Measurements from ENCODE around the gene PACS1.
"Not testable (repeated sequence)": the region's sequence is repeated elsewhere in the genome, so short reads cannot be mapped to it uniquely, and the experiment has no call there.

The PACS1 gene

DNA sequence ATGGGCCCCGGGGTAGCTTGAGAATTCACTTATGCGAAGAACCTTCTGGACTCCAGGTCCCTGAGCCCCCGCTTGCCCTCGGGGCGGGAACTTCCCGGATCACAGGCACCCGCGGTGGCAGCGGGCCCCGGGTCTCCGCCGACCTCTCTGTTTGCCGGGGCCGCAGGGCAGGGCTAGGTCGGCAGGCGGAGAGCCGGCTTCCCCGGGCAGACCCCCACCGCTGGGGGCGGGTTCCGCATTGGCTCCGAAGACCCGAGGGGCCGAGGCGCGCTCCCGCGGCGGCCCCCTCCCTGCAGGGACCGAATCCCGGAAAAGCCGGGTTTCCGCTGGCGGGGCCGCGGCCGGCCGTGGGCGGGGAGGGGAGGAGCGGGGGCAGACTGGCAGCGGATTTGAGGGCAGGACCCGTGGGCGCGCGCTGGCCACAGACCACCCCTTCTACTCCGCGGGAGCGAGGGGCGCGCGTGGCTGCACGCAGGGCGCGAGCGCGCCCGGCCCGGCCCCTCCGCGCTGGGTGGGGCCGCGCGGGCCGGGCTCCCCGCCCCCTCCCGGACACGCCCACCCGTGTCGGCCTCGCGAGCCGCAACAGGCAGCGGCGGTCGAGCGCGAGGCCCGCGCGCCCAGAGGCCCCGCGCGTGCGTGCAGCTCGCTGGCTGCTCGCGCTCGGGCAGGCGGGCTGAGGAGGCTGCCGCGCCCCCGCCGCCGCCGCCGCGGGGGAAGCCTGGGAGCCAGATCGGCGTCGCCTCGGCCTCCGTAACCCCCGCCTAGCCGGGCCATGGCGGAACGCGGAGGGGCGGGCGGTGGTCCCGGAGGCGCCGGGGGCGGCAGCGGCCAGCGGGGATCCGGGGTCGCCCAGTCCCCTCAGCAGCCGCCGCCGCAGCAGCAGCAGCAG is at the start of gene PACS1:
Gene PACS1, plus strand, starts transcription at position 558 of the 889 bp plus-strand sequence. Its CDS starts 215 bp downstream, at position 773.
- peak; percentile 31 to 37 for DNase-seq

DNA sequence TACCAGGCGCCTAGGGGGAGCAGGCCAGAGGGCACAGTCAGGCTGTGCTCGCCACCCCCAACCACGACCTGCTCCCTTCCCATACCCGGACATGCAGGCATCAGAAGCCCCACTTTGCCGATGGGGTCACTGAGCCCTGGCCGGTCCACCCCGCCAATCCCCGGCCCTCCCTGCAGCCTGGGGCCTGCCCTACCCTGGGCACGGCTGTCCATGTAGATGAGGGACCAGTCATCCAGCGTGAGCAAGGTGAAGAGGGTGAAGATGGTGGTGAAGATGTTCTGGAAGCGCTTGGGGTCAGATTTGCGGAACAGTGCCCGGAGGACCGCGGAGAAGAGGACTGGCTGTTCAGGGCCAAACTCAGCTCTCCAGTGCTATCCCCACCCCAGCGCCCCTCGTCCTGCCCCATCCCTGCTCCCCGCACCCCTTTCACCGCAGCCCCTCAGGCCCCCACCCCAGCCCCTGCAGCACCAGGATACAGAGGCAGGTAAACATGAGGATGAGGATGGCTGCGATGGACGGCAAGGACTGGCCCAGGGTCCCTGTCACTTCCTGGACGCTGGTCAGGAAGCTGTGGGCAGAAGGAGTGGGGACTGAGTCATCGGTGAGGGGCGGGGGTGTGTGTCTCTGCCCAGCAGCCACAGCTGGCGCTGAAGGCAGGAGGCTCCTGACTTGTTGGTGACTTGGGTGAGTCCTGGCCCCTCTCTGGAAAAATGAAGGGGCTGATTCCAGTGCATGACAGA is 49.3 kb upstream of the PACS1 start:
- DNase-seq = peak; percentile 77 to 81

GRCh38 chr11:66022401-66023185 is 47.5 kb upstream of the PACS1 start:
- peak; percentile 40 to 48 for DNase-seq

GRCh38 chr11:66023186-66023440 is 47.0 kb upstream of the PACS1 start:
- not testable (repeated sequence) for DNase-seq

- DNase-seq = no peak
These were observed 44.0 kb upstream of the PACS1 start, which contains the start of gene CATSPER1 for GRCh38 chr11:66026017-66026529. Gene CATSPER1, minus strand, starts transcription at chr11:66026479. Its CDS starts 100 bp downstream, at chr11:66026379.

DNA sequence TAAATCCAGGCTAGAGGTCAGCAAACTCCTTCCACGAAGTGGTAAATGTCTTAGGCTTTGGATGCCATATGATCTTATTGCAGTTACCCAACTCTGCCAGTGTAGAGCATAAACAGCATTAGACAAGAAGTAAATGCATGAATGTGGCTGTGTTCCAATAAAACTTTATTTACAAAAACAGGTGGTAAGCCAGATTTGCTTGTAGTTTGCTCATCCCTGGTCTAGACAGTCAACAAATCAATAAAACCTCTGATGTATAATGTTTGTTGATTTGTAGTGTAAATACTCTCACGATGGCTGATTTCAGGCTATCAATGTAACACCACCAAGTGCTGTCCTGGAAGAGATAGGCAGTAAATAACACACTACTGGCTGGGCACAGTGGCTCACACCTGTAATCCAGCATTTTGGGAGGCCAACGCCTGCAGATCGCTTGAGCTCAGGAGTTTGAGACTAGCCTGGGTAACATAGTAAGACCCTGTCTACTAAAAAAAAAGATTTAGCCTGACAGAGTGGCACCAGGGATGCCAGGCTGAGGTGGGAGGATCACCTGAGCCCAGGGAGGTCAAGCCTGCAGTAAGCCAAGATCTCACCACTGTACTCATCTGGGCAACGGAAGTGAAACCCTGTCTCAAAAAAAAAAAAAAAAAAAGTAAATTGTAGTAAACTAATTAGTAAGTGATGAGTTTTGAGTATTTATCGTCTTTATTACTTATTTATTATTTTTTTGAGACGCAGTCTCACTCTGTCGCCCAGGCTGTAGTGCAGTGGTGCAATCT is 36.9 kb upstream of the PACS1 start:
- DNase-seq = no peak

GRCh38 chr11:66035653-66036333 is 34.3 kb upstream of the PACS1 start:
- DNase-seq = no peak

- DNase-seq = no peak
These were observed 33.8 kb upstream of the PACS1 start for GRCh38 chr11:66036334-66036710.

GRCh38 chr11:66037327-66037726 is 32.7 kb upstream of the PACS1 start:
- DNase-seq = no peak

DNA sequence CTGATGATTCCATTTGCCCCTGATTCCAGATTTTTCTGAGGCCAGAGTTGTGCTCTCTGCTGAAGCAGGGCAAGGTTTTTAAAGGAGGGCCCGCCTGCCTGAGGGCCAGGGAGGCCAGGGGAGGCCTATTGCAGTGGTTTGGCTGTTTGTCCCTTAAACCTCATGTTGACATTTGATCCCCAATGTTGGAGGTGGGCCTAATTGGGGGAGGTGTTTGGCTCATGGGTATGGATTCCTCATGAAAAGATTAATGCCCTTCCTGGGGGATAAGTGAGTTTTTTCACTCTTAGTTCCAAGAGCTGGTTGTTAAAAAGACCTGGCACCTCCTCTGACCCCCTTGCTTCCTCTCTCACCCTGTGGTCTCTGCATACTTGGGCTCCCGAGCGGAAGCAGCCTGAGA is 30.3 kb upstream of the PACS1 start:
- DNase-seq = no peak

DNA sequence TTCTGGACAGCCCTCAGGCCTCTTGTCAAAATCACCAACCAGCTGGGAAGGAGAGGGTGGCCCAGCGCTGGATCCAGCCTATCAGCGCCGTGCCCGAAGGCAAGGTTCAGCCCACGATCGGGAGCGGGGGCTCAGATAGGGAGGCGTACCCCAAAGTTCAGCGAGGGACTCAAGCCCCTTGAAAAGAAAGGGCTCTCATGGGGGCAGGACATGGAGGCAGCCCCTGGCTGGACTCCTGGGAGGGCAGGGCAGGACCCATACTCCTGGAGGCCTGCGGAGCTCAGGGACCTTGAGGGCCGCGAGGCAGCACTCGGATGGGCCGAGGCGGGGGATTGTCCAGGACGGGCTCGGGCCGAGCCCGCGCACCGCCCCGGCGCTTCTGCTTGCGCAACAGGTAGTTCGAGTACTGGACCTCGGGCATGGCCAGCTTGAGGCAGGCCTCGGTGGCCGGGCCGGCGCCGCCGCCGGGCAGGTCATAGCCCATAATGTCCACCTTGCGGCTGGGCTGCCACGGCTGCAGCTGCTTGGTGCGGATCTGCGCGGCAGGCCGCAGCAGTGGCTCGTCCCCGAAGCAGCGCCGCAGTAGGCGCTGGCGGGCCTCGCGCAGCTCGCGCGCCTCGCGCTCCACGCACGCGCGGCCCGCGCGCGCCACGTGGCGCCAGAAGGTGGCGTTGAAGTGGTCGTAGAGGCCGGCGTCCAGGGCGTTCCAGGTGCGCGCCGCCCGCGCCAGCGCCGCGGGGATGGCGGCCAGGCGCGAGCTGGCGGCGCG is 27.7 kb upstream of the PACS1 start:
- no peak for DNase-seq

- no peak for DNase-seq
These were observed 26.8 kb upstream of the PACS1 start for GRCh38 chr11:66042996-66043906.

DNA sequence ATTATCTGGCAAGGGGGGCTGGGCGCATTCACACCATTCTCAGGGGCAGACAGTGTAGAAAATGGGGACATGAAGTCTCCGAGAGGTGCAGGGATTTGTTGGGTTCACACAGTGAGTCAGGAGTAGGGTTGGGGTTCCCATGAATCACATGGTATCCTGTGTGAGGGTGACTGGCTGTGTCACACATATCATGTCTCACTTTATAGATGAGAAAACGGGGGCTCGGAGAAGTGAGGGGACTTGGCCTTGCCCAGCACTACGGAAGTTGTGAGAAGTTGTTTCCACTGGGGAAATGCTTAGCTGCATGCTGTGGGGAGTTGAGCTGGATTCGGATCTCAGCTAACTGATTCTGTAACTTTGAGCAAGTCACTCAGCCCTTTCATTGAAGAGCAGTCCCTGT is 25.3 kb upstream of the PACS1 start:
- DNase-seq = no peak

GRCh38 chr11:66045177-66045639 is 24.9 kb upstream of the PACS1 start:
- DNase-seq = peak; percentile 46 to 70

GRCh38 chr11:66046901-66047300 is 23.2 kb upstream of the PACS1 start:
- no peak for DNase-seq

DNA sequence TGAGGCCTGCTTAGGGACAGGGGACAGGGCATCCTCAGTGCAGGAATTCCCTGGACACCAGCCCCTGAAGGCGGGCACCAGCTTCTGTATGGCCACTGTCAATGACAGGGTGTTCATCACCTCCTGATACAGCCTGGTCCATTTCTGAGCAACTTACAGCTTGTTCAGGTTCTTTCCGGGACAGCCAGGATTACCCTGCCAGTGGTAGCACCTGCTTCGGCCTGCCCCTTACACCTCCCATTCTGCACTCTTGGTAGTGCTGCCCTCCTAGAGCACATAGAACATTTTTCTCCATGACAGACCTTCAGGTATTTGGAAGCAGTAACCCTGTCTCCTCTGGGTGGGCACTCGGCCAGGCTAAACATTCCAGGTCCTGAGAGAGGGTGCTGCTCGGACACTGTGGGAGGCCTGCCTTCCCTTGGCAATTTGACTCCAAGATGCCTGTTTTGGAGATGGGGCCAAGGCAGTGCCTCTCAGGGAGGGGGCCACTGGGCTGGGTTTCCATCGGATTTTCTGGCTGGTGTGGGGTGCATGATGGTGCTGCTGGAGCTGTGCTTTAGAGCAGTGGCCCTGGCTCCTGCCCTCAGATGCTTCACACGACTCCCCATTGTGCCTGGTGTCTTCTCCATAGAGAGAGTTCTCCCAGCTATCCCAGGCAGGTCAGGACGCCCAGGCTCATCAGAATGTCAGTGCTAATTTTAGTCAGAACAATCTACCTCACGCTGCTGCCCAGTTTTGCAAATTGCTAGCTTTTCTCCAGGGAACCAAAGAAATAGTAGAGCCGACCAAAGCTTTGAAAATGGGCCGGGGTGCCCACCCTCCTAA is 22.3 kb upstream of the PACS1 start:
- no peak for DNase-seq

DNA sequence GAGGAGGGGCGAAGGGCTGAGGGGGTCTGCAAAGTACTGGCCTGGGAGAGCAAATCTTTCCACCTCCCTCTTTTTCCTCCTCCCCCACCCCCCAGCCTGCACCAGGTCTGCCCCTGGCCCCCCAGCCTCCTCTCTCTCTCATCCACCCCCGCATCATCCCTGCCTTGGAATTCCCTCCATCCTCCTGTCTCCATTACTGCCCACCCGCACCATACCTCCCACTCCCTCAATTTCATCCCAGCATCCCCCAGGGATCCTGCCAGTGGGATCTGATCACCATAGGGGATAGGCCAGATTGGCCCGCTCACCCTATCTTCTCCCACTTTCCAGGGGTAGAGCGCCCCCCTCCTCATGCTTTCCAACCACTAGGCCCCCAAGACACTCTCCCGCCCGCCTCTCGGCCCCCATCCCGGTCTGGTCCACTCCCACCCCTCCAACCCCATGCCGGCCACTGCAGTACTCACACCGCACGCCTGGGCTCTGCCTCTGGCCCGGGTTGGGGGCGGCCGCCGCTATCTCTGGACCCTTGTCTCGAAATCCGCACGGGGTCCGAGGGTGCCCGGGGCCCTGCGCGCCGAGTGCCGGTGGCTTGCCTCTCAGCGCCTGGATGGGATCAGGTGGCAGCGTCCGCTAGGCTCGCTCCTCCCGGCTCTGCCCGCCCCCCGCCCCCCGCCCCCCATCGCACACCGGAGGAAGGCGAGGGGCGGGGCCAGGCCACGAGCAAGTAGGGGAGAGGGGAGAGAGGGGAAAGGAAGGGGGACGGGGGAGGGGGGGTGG is 21.3 kb upstream of the PACS1 start, which contains the start of gene GAL3ST3:
Gene GAL3ST3, minus strand, starts transcription at position 615 of the 777 bp plus-strand sequence. CDS start 3,746 bp downstream, outside the sequence.
- no peak for DNase-seq
